WTC11 (cell line): ENCODE results near the gene GABRP.

Source experiments
- ATF2 ChIP-seq: sonication (generic); formaldehyde crosslinking; IDR thresholded peaks from 2 replicates; pipeline ENCODE4 v1.8.1; 2022; ENCODE audit warnings: low read depth, missing genetic modification reagents, borderline replicate concordance
- CREM ChIP-seq: sonication (generic); formaldehyde crosslinking; IDR thresholded peaks from 2 replicates; pipeline ENCODE4 v1.8.1; 2022; ENCODE audit warnings: mild to moderate bottlenecking, missing genetic modification reagents, moderate library complexity
- CTCF ChIP-seq: fragments of 200-600 bp; IDR thresholded peaks from 2 replicates; pipeline ENCODE4 v1.8.0; 2022; ENCODE audit warnings: antibody characterized with exemption
- E2F1 ChIP-seq: sonication (generic); formaldehyde crosslinking; IDR thresholded peaks from 2 replicates; pipeline ENCODE4 v1.8.0; 2022; ENCODE audit warnings: mild to moderate bottlenecking, missing genetic modification reagents
- E2F4 ChIP-seq: sonication (generic); formaldehyde crosslinking; IDR thresholded peaks from 2 replicates; pipeline ENCODE4 v1.8.1; 2022; ENCODE audit warnings: low read depth, mild to moderate bottlenecking, moderate library complexity, missing genetic modification reagents, borderline replicate concordance
- FOXJ3 ChIP-seq: sonication (generic); formaldehyde crosslinking; IDR thresholded peaks from 2 replicates; pipeline ENCODE4 v1.9.0; 2021; ENCODE audit warnings: missing genetic modification reagents, mild to moderate bottlenecking, borderline replicate concordance
- MAX ChIP-seq: sonication (generic); formaldehyde crosslinking; IDR thresholded peaks from 2 replicates; pipeline ENCODE4 v1.8.0; 2022; ENCODE audit warnings: mild to moderate bottlenecking, missing genetic modification reagents
- MXD4 ChIP-seq: fragments of 250-450 bp; sonication (Bioruptor Pico); IDR thresholded peaks from 2 replicates; pipeline ENCODE4 v1.8.0; 2021; ENCODE audit warnings: mild to moderate bottlenecking, moderate library complexity, borderline replicate concordance
- NFYB ChIP-seq: sonication (generic); formaldehyde crosslinking; conservative IDR thresholded peaks from 2 replicates; pipeline ENCODE4 v1.8.0; 2022; ENCODE audit warnings: low read depth, missing genetic modification reagents
- NR1H2 ChIP-seq: sonication (generic); formaldehyde crosslinking; IDR thresholded peaks from 2 replicates; pipeline ENCODE4 v1.9.0; 2021; ENCODE audit warnings: mild to moderate bottlenecking, moderate library complexity, missing genetic modification reagents
- USF2 ChIP-seq: sonication (generic); formaldehyde crosslinking; IDR thresholded peaks from 2 replicates; pipeline ENCODE4 v1.8.1; 2023; ENCODE audit warnings: mild to moderate bottlenecking, missing genetic modification reagents, moderate library complexity
- ZBTB43 ChIP-seq: sonication (generic); formaldehyde crosslinking; IDR thresholded peaks from 2 replicates; pipeline ENCODE4 v1.8.1; 2023; ENCODE audit warnings: mild to moderate bottlenecking, missing genetic modification reagents

- TF ChIP-seq CREM (CRISPR knock-in tag): no peak
- no peak for TF ChIP-seq CTCF
- TF ChIP-seq MXD4 (CRISPR knock-in tag): no peak
- no peak for TF ChIP-seq MAX (CRISPR knock-in tag)
- no peak for TF ChIP-seq E2F4 (CRISPR knock-in tag)
- TF ChIP-seq ATF2 (CRISPR knock-in tag): no peak
- TF ChIP-seq ZBTB43 (CRISPR knock-in tag): no peak
- TF ChIP-seq E2F1: no peak
- TF ChIP-seq NFYB: no peak
- TF ChIP-seq FOXJ3: no peak
- TF ChIP-seq NR1H2 (CRISPR knock-in tag): no peak
- no peak for TF ChIP-seq USF2
Measured at GRCh38 chr5:170795154-170795553, 11.6 kb downstream of the GABRP start.
